SK-N-MC (cell line): ENCODE results near the gene TSHZ2.

Source experiments
- FOXP2 ChIP-seq: optimal IDR thresholded peaks from 2 replicates; pipeline ENCODE3; 2011; ENCODE audit warnings: mild to moderate bottlenecking, moderate library complexity; ENCODE audit not compliant: insufficient read depth; ENCODE audit errors: extremely low read length, control extremely low read depth
- POLR2AphosphoS5 ChIP-seq: IDR thresholded peaks from 2 replicates; pipeline ENCODE4 v1.6.1; 2012; ENCODE audit warnings: mild to moderate bottlenecking, low read depth, low read length, borderline replicate concordance

DNA sequence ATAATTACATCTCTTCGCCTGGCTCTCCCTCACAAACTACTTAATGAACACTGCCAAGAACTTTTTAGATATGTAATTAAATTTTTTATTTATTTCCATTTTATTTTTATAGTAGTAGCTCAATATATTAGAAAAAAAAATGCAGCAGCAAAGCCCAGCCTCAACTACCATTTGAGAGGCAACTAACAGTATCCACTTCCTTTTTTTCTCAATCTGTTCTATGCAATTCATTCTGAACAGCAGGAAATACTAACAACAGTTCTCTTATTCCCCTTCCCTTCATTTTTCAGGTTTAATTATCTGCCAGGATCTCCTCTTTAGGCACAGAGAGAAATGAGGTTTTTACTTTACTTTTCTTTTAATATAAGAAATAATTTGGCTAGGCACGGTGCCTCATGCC lies 508.8 kb downstream of the TSHZ2 start:
- TF ChIP-seq POLR2AphosphoS5 (no peak), FOXP2 (no peak)
